H1 (cell line): ENCODE results near the gene FBXL17. TPM values are rescaled to one million over a fixed set of nuclear protein-coding genes. Genes with fewer than 3 reads are reported as not detected.

Experiments
- CTCF ChIA-PET: fragments of 300-600 bp; sonication (Branson Sonifier 250); formaldehyde crosslinking; loops from one replicate; lab custom pipeline; 2021; ENCODE audit not compliant: partially characterized antibody; lab: Charles Lee
- POLR2A ChIA-PET: fragments of 300-600 bp; sonication (Branson Sonifier 250); formaldehyde crosslinking; loops from one replicate; lab custom pipeline; 2021; ENCODE audit warnings: inconsistent platforms; ENCODE audit not compliant: partially characterized antibody; lab: Charles Lee
- DNase-seq, 2 experiments: peaks; one replicate each; pipeline versions ENCODE4 v3.0.0 to v3.0.0-alpha.2; 2010 to 2022; ENCODE audit warnings: low spot score in 2 of 2, low read depth in 1 of 2, mixed read lengths in 1 of 2
- FAIRE-seq: peaks from 2 replicates; lab custom pipeline; 2011; peaks lifted over from hg19 to GRCh38; lab: Jason Lieb, UNC
- H2AFZ ChIP-seq: 2 replicates; pipeline ENCODE4 v1.8.1; 2012; ENCODE audit warnings: low read length, inconsistent platforms
- H2AK5ac ChIP-seq: 2 replicates; pipeline ENCODE4 v1.6.1; 2013; ENCODE audit warnings: low read depth, low read length
- H2BK120ac ChIP-seq: replicated peaks from 2 replicates; pipeline ENCODE3; 2013; ENCODE audit warnings: low read depth, low read length, inconsistent platforms
- H2BK12ac ChIP-seq: 2 replicates; pipeline ENCODE4 v1.6.1; 2013; ENCODE audit warnings: low read depth, low read length
- H2BK15ac ChIP-seq: 2 replicates; pipeline ENCODE4 v1.6.1; 2013; ENCODE audit warnings: low read length
- H2BK20ac ChIP-seq: 2 replicates; pipeline ENCODE4 v1.6.1; 2013; ENCODE audit warnings: low read length
- H2BK5ac ChIP-seq: 2 replicates; pipeline ENCODE4 v1.6.1; 2013; ENCODE audit warnings: low read depth, low read length
- H3K14ac ChIP-seq: 2 replicates; pipeline ENCODE4 v1.6.1; 2013; ENCODE audit warnings: inconsistent platforms; ENCODE audit not compliant: insufficient read length
- H3K18ac ChIP-seq: 2 replicates; pipeline ENCODE4 v1.6.1; 2013; ENCODE audit warnings: low read length; ENCODE audit errors: extremely low read depth
- H3K23ac ChIP-seq: 2 replicates; pipeline ENCODE4 v1.6.1; 2013; ENCODE audit warnings: inconsistent platforms; ENCODE audit not compliant: insufficient read length
- H3K23me2 ChIP-seq: 2 replicates; pipeline ENCODE4 v1.6.1; 2013; ENCODE audit warnings: low read depth, low read length
- H3K27ac ChIP-seq: 2 replicates; pipeline ENCODE4 v1.6.1; 2011; ENCODE audit warnings: low read depth, low read length, inconsistent platforms
- H3K27me3 ChIP-seq, 4 experiments: replicated peaks in 1 of 4; 1 replicate in 1 of 4; 2 replicates in 3 of 4; pipeline versions ENCODE4 v1.6.1 to v1.8.1; 2011 to 2013; ENCODE audit warnings: low read length in 3 of 4, mild to moderate bottlenecking in 3 of 4, inconsistent platforms in 2 of 4, mixed read lengths in 2 of 4, moderate library complexity in 1 of 4; ENCODE audit not compliant: control insufficient read depth in 3 of 4, insufficient read depth in 3 of 4; ENCODE audit errors: extremely low read depth in 1 of 4
- H3K36me3 ChIP-seq, 4 experiments: 2 replicates each; pipeline versions ENCODE4 v1.6.1 to v1.8.1; 2011 to 2013; ENCODE audit warnings: mild to moderate bottlenecking in 4 of 4, low read length in 3 of 4, moderate library complexity in 2 of 4, control low read depth in 1 of 4, inconsistent platforms in 1 of 4; ENCODE audit not compliant: insufficient read depth in 4 of 4, control insufficient read depth in 2 of 4
- H3K4ac ChIP-seq: replicated peaks from 2 replicates; pipeline ENCODE3; 2013; ENCODE audit warnings: low read length, low read depth, mixed read lengths, inconsistent platforms; ENCODE audit not compliant: insufficient read length
- H3K4me1 ChIP-seq, 4 experiments: replicated peaks in 1 of 4; 1 replicate in 1 of 4; 2 replicates in 3 of 4; pipeline versions ENCODE4 v1.6.1 to v1.8.1; 2011 to 2013; ENCODE audit warnings: low read length in 3 of 4, inconsistent platforms in 2 of 4, mixed read lengths in 1 of 4; ENCODE audit not compliant: insufficient read depth in 4 of 4, control insufficient read depth in 3 of 4
- H3K4me2 ChIP-seq, 2 experiments: 2 replicates each; pipeline versions ENCODE4 v1.6.1 to v1.8.1; 2011 to 2013; ENCODE audit warnings: low read depth in 2 of 2, low read length in 2 of 2, control low read depth in 1 of 2, inconsistent platforms in 1 of 2, mild to moderate bottlenecking in 1 of 2; ENCODE audit not compliant: insufficient read depth in 1 of 2
- H3K4me3 ChIP-seq, 4 experiments: fragments of 200-600, 300-600 bp in 1 of 4; sonication (generic), shearing (Covaris generic), sonication (Bioruptor Twin) in 1 of 4; 2 replicates each; pipeline versions ENCODE4 v1.5.1 to v1.8.1; 2011 to 2016; ENCODE audit warnings: low read length in 4 of 4, low read depth in 3 of 4, control low read depth in 2 of 4, inconsistent platforms in 2 of 4, mild to moderate bottlenecking in 2 of 4, mixed read lengths in 1 of 4, moderate library complexity in 1 of 4; ENCODE audit not compliant: insufficient read depth in 2 of 4; ENCODE audit errors: extremely low read depth in 1 of 4
- H3K56ac ChIP-seq: replicated peaks from 2 replicates; pipeline ENCODE3; 2013; ENCODE audit warnings: low read depth, mild to moderate bottlenecking, mixed read lengths, low read length, inconsistent platforms; ENCODE audit not compliant: insufficient read length
- H3K79me1 ChIP-seq: 2 replicates; pipeline ENCODE4 v1.6.1; 2013; ENCODE audit warnings: low read depth, low read length, control low read depth
- H3K79me2 ChIP-seq, 2 experiments: 2 replicates each; pipeline versions ENCODE4 v1.6.1 to v1.8.1; 2012 to 2013; ENCODE audit warnings: low read length in 2 of 2, mild to moderate bottlenecking in 2 of 2, inconsistent platforms in 1 of 2; ENCODE audit not compliant: insufficient read depth in 2 of 2, control insufficient read depth in 1 of 2
- H3K9ac ChIP-seq, 4 experiments: replicated peaks in 1 of 4; 1 replicate in 1 of 4; 2 replicates in 3 of 4; pipeline versions ENCODE4 v1.6.1 to v1.8.1; 2011 to 2013; ENCODE audit warnings: low read depth in 3 of 4, low read length in 3 of 4, control low read depth in 2 of 4, mild to moderate bottlenecking in 2 of 4, moderate library complexity in 2 of 4, inconsistent platforms in 1 of 4; ENCODE audit errors: extremely low read depth in 1 of 4
- H3K9me3 ChIP-seq, 2 experiments: 2 replicates each; pipeline versions ENCODE4 v1.6.1 to v1.8.1; 2012 to 2013; ENCODE audit warnings: mild to moderate bottlenecking in 2 of 2, moderate library complexity in 2 of 2, control low read depth in 1 of 2, inconsistent platforms in 1 of 2, low read depth in 1 of 2, low read length in 1 of 2, mixed read lengths in 1 of 2; ENCODE audit not compliant: insufficient read depth in 2 of 2
- H4K20me1 ChIP-seq, 2 experiments: replicated peaks in 1 of 2; 2 replicates each; pipeline versions ENCODE3 to v1.8.1; 2011 to 2013; ENCODE audit warnings: inconsistent platforms in 2 of 2, low read length in 2 of 2, mild to moderate bottlenecking in 1 of 2; ENCODE audit not compliant: insufficient read depth in 2 of 2, control insufficient read depth in 1 of 2
- H4K5ac ChIP-seq: 2 replicates; pipeline ENCODE4 v1.6.1; 2013; ENCODE audit warnings: low read length, low read depth, mixed read lengths, inconsistent platforms; ENCODE audit not compliant: insufficient read length
- H4K8ac ChIP-seq: 2 replicates; pipeline ENCODE4 v1.8.0; 2013; ENCODE audit warnings: mild to moderate bottlenecking, moderate library complexity, low read length, inconsistent platforms; ENCODE audit not compliant: insufficient read depth; ENCODE audit errors: extremely low read depth
- H4K91ac ChIP-seq: replicated peaks from 2 replicates; pipeline ENCODE3; 2013; ENCODE audit warnings: low read length, mixed read lengths, inconsistent platforms; ENCODE audit not compliant: insufficient read length
- CBX8 ChIP-seq: fragments of 300-800, 300-1000 bp; sonication (generic); IDR thresholded peaks from 2 replicates; pipeline ENCODE4 v1.7.1; 2016; ENCODE audit warnings: low read depth, low read length, borderline replicate concordance
- EZH2 ChIP-seq: fragments of 200-600 bp; sonication (generic); IDR thresholded peaks from 2 replicates; pipeline ENCODE4 v1.7.1; 2012; ENCODE audit warnings: low read depth, mild to moderate bottlenecking, moderate library complexity, low read length, inconsistent platforms; ENCODE audit not compliant: severe bottlenecking
- GTF2F1 ChIP-seq: IDR thresholded peaks from 2 replicates; pipeline ENCODE4 v1.6.1; 2012; ENCODE audit warnings: low read depth, low read length, improper control_type of control experiment, borderline replicate concordance
- HDAC6 ChIP-seq: IDR thresholded peaks from one replicate; pipeline ENCODE4 v1.7.1; 2012; ENCODE audit warnings: low read depth, mild to moderate bottlenecking, inconsistent platforms, low read length, moderate library complexity
- SIN3A ChIP-seq, 2 experiments: IDR thresholded peaks in 1 of 2; conservative IDR thresholded peaks in 1 of 2; 2 replicates each; pipeline ENCODE4 v1.6.1; 2011 to 2012; ENCODE audit warnings: low read length in 2 of 2, improper control_type of control experiment in 1 of 2, low read depth in 1 of 2, mild to moderate bottlenecking in 1 of 2
- SP4 ChIP-seq: IDR thresholded peaks from 2 replicates; pipeline ENCODE4 v1.6.1; 2012; ENCODE audit warnings: low read length, inconsistent platforms
- TBP ChIP-seq: IDR thresholded peaks from 2 replicates; pipeline ENCODE4 v1.6.1; 2011; ENCODE audit warnings: low read depth, low read length, improper control_type of control experiment
- WGBS, 2 experiments: shearing (Covaris generic) in 1 of 2; methylation state at CpG; one replicate each; pipeline versions ENCODE4 v1.1.6 to v1.1.7; 2013 to 2015; ENCODE audit warnings: low lambda C conversion rate in 2 of 2, mixed read lengths in 2 of 2, inconsistent platforms in 1 of 2, low coverage in 1 of 2, missing lambda C conversion rate in 1 of 2; ENCODE audit not compliant: insufficient replicate concordance in 2 of 2, insufficient coverage in 1 of 2, insufficient read length in 1 of 2; ENCODE audit errors: extremely low coverage in 1 of 2, missing lambda C conversion rate in 1 of 2; 5-methylcytosine and 5-hydroxymethylcytosine counted together
- polyA plus RNA-seq, 7 experiments: library from polyadenylated mRNA; depleted of rRNA in 3 of 7; stranded (reverse) in 5 of 7; unstranded in 2 of 7; fragments of >200 nt in 5 of 7; fragments of 200-250 nt in 2 of 7; gene quantifications; 1 replicate in 5 of 7; 2 replicates in 1 of 7; 4 replicates in 1 of 7; pipeline versions ENCODE4 v1.2.1 to v1.2.3, GENCODE V29; 2011 to 2013; ENCODE audit warnings: missing spikeins in 2 of 7, mixed read lengths in 2 of 7
- total RNA-seq: library from RNA; stranded (reverse); fragmentation: NEBNext Ultra II Directional; extraction: Animal tissue kit (Norgen Biotek cat#: 25700); gene quantifications from 2 replicates; pipeline ENCODE4 v1.2.1, GENCODE V29; 2021
- TF ChIP-seq, protein P1 (sequence below), 3 experiments: IDR thresholded peaks; 1 replicate in 2 of 3; 2 replicates in 1 of 3; pipeline versions ENCODE4 v1.5.1 to v1.6.1; 2011; ENCODE audit warnings: low read length in 3 of 3, mild to moderate bottlenecking in 3 of 3, inconsistent platforms in 2 of 3, low read depth in 1 of 3, moderate library complexity in 1 of 3; ENCODE audit not compliant: insufficient read depth in 1 of 3; ENCODE audit errors: control extremely low read depth in 1 of 3

Gene FBXL17
- total and polyA plus RNA-seq, 2 of the 8 experiments (the other 6 are each of a cell fraction or from before 2014, with no cell fraction given), result 0.35 to 4.3 TPM

DNA sequence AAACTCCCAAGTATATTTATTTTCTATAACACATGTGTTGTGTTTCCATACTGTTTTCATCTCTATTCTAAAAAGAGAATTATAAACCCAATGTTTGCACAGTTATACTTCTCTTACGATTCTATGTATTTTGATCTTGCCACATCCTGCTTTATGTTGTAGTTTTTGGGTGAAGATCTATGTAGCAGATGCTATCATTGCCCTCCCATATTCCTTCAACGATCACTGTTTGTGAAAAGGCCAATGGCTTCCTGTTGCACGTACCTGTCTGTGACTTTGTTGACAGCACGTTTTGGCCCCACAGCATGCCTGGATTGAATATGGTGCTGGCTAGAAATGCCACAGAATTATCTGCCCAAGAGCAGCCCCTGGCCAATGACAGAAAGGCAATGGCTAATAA, 456.7 kb downstream of the FBXL17 start:
- Histone ChIP-seq H3K56ac (no peak overlapping the region), H3K23ac (no peak overlapping the region), H3K4ac (no peak overlapping the region), H4K5ac (no peak overlapping the region), H3K27ac (no peak overlapping the region), H2BK12ac (peak overlapping the region; percentile 45; the same call in 1 of the 2 replicates), H4K8ac (no peak overlapping the region), H4K20me1 (no peaks in the 10 kb centered on the region), H2AFZ (no peak overlapping the region), H3K4me2 (no peak overlapping the region), H3K4me3 (no peak overlapping the region), H3K14ac (no peak overlapping the region), H3K9me3 (no peaks in the 10 kb centered on the region), H3K18ac (no peak overlapping the region), H3K36me3 (no peaks in the 10 kb centered on the region), H3K79me2 (no peaks in the 10 kb centered on the region), H3K27me3 (no peaks in the 10 kb centered on the region), H2BK120ac (no peak overlapping the region), H2BK15ac (no peak overlapping the region), H2AK5ac (no peak overlapping the region), H4K91ac (no peak overlapping the region), H2BK20ac (no peak overlapping the region), H2BK5ac (no peak overlapping the region), H3K79me1 (no peaks in the 10 kb centered on the region), H3K4me1 (0 out of 7 replicates have a peak, but pooled peaks cover 0 to 3% (median 0%) of the 10 kb centered on the region in 4 experiments), H3K9ac (no peak overlapping the region), H3K23me2 (no peaks in the 10 kb centered on the region)
- POLR2A ChIA-PET, result no interaction called here
- 69% methylated on average over 4 of the region's 4 CpGs; no CpG with 5 or more reads in 1 of the 2 experiments for WGBS, 2 experiments
- TF ChIP-seq EZH2 (no peak), HDAC6 (no peak), TBP (no peak), SIN3A (conservative IDR thresholded peaks at IDR 0.05 in 1 of 2, IDR thresholded peaks at IDR 0.05 in 1 of 2; ENCODE audit: low read depth in 1 of 2, low read length in 2 of 2) (no peak), CBX8 (no peak), SP4 (no peak), GTF2F1 (no peak)
- TF ChIP-seq, protein P1, sequence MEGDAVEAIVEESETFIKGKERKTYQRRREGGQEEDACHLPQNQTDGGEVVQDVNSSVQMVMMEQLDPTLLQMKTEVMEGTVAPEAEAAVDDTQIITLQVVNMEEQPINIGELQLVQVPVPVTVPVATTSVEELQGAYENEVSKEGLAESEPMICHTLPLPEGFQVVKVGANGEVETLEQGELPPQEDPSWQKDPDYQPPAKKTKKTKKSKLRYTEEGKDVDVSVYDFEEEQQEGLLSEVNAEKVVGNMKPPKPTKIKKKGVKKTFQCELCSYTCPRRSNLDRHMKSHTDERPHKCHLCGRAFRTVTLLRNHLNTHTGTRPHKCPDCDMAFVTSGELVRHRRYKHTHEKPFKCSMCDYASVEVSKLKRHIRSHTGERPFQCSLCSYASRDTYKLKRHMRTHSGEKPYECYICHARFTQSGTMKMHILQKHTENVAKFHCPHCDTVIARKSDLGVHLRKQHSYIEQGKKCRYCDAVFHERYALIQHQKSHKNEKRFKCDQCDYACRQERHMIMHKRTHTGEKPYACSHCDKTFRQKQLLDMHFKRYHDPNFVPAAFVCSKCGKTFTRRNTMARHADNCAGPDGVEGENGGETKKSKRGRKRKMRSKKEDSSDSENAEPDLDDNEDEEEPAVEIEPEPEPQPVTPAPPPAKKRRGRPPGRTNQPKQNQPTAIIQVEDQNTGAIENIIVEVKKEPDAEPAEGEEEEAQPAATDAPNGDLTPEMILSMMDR (IDR thresholded peaks at IDR 0.05; ENCODE audit: control extremely low read depth in 1 of 3, insufficient read depth in 1 of 3, low read depth in 1 of 3, low read length in 3 of 3), result no peak
- CTCF ChIA-PET, result interaction anchor here (1.1 kb wide), 1 partner anchor 28 kb away, joined by 4 read pairs; no protein-coding TSS in a partner anchor
- DNase-seq (no peak), FAIRE-seq (no peak)
